AG04450 (cell line): Measurements from ENCODE around the gene KNTC1. TPM values are rescaled to one million over a fixed set of nuclear protein-coding genes. Genes with fewer than 3 reads are reported as not detected.
A peak's percentile ranks its signal among the peaks of the same experiment; 100 is the strongest.
"Not testable (repeated sequence)": the region's sequence is repeated elsewhere in the genome, so short reads cannot be mapped to it uniquely, and the experiment has no call there.

Experiments used
- CTCF ChIA-PET: fragments of 300-600, 350-600 bp; formaldehyde crosslinking; extraction: SDS; loops from one replicate; lab custom pipeline; 2022; ENCODE audit warnings: antibody characterized with exemption, inconsistent platforms; lab: Charles Lee
- POLR2A ChIA-PET: fragments of 350-600 bp; formaldehyde crosslinking; extraction: SDS; loops from one replicate; lab custom pipeline; 2021; ENCODE audit warnings: antibody characterized with exemption, inconsistent platforms; lab: Yijun Ruan, JAX
- DNase-seq: peaks from one replicate; pipeline ENCODE4 v3.0.0-alpha.2; 2011; ENCODE audit warnings: low read depth, low spot score
- H3K27ac ChIP-seq: one replicate; pipeline ENCODE4 v1.5.1; 2012; ENCODE audit warnings: low read depth, low read length, control low read depth
- H3K27me3 ChIP-seq: one replicate; pipeline ENCODE4 v1.6.0; 2012; ENCODE audit warnings: low read length; ENCODE audit not compliant: control insufficient read depth, insufficient read depth
- H3K4me3 ChIP-seq: 2 replicates; pipeline ENCODE4 v1.5.1; 2011; ENCODE audit warnings: mild to moderate bottlenecking, low read depth, low read length, control low read depth
- H3K9me3 ChIP-seq: 2 replicates; pipeline ENCODE4 v1.5.1; 2012; ENCODE audit warnings: low read length; ENCODE audit not compliant: control insufficient read depth, insufficient read depth
- CTCF ChIP-seq: IDR thresholded peaks from 2 replicates; pipeline ENCODE4 v1.5.1; 2011; ENCODE audit warnings: low read depth, low read length, control low read depth, inconsistent platforms
- polyA minus RNA-seq: library from RNA; depleted of rRNA, polyadenylated mRNA; stranded (reverse); fragments of >200 nt; gene quantifications from 2 replicates; pipeline ENCODE4 v1.2.3, GENCODE V29; 2011; rRNA and poly(A)+ RNA removed
- polyA plus RNA-seq: library from polyadenylated mRNA; depleted of rRNA; stranded (reverse); fragments of >200 nt; gene quantifications from 2 replicates; pipeline ENCODE4 v1.2.3, GENCODE V29; 2011; rRNA removed

The KNTC1 gene
- polyA plus RNA-seq (6.1 and 10.0 TPM in 2 replicates), polyA minus RNA-seq (10.7 and 17.5 TPM in 2 replicates)

- Histone ChIP-seq H3K4me3 (peak within 1 kb of the TSS; percentile 89), H3K27ac (peak within 1 kb of the TSS; percentile 100), H3K9me3 (no peaks in the 10 kb centered on the region), H3K27me3 (no peaks in the 10 kb centered on the region)
- POLR2A ChIA-PET, result interaction anchor here (0.6 to 1.8 kb wide), 13 partner anchors 8 to 300 kb away, joined by 3 to 22 read pairs (median 4); partner anchors contain the start of genes DENR and ZCCHC8
- TF ChIP-seq CTCF, result no peak
- DNase-seq, result peak; percentile 99
- CTCF ChIA-PET, result interaction anchor here (0.6 kb wide), 1 partner anchor 18 kb away, joined by 3 read pairs; no protein-coding TSS in a partner anchor
These were observed at the start of gene KNTC1, which contains the start of gene RSRC2 for GRCh38 chr12:122526683-122527477. Gene KNTC1, plus strand, starts transcription at chr12:122527249. Its CDS starts 2,815 bp downstream, at chr12:122530064. Gene RSRC2, minus strand, starts transcription at chr12:122526936. Its CDS starts 83 bp downstream, at chr12:122526853.

GRCh38 chr12:122480753-122481152 is 46.3 kb upstream of the KNTC1 start:
- no peak for DNase-seq
- TF ChIP-seq CTCF, result no peak
- Histone ChIP-seq H3K27ac (no peak overlapping the region), H3K4me3 (no peak overlapping the region), H3K27me3 (no peaks in the 10 kb centered on the region), H3K9me3 (no peaks in the 10 kb centered on the region)
- ChIA-PET CTCF (interaction anchor here (1.1 to 2.0 kb wide), 2 partner anchors 9 to 144 kb away, joined by 8 to 11 read pairs; no protein-coding TSS in a partner anchor), POLR2A (interaction anchor here (0.5 kb wide), 1 partner anchor 34 kb away, joined by 5 read pairs; no protein-coding TSS in a partner anchor)

GRCh38 chr12:122481861-122482260 is 45.2 kb upstream of the KNTC1 start:
- no peak overlapping the region for H3K4me3 ChIP-seq
- no peak overlapping the region for H3K27ac ChIP-seq
- no peak for DNase-seq
- TF ChIP-seq CTCF, result no peak
- no peaks in the 10 kb centered on the region for H3K9me3 ChIP-seq
- POLR2A ChIA-PET, result interaction anchor here (0.6 kb wide), 1 partner anchor 75 kb away, joined by 5 read pairs; no protein-coding TSS in a partner anchor
- CTCF ChIA-PET, result interaction anchor here (2.0 kb wide), 1 partner anchor 10 kb away, joined by 11 read pairs; no protein-coding TSS in a partner anchor
- no peaks in the 10 kb centered on the region for H3K27me3 ChIP-seq

GRCh38 chr12:122483969-122484368 is 43.1 kb upstream of the KNTC1 start:
- POLR2A ChIA-PET, result no interaction called here
- Histone ChIP-seq H3K27me3 (no peaks in the 10 kb centered on the region), H3K4me3 (no peak overlapping the region), H3K27ac (no peak overlapping the region), H3K9me3 (no peaks in the 10 kb centered on the region)
- no peak for DNase-seq
- CTCF ChIA-PET, result interaction anchor here (1.2 kb wide), 1 partner anchor 12 kb away, joined by 5 read pairs; no protein-coding TSS in a partner anchor
- no peak for TF ChIP-seq CTCF

GRCh38 chr12:122484385-122484784 is 42.7 kb upstream of the KNTC1 start:
- CTCF ChIA-PET, result interaction anchor here (1.2 to 1.7 kb wide), 2 partner anchors 13 to 86 kb away, joined by 4 to 5 read pairs; no protein-coding TSS in a partner anchor
- DNase-seq, H3K27ac ChIP-seq, H3K4me3 ChIP-seq, H3K27me3 ChIP-seq, POLR2A ChIA-PET, H3K9me3 ChIP-seq: not testable (repeated sequence)

GRCh38 chr12:122486360-122486759 is 40.7 kb upstream of the KNTC1 start:
- DNase-seq, result not testable (repeated sequence)

More at GRCh38 chr12:122486360-122486759, 40.7 kb upstream of the KNTC1 start:
- H3K27ac ChIP-seq, POLR2A ChIA-PET, H3K27me3 ChIP-seq, H3K9me3 ChIP-seq, H3K4me3 ChIP-seq: not testable (repeated sequence)
- CTCF ChIA-PET, result interaction anchor here (0.6 to 2.1 kb wide), 5 partner anchors 12 to 88 kb away, joined by 3 to 10 read pairs (median 4); no protein-coding TSS in a partner anchor
